Smooth muscle cell (in vitro differentiated cells): ENCODE measurements around the gene GET4. TPM values are rescaled to one million over a fixed set of nuclear protein-coding genes. Genes with fewer than 3 reads are reported as not detected.

Experiments
- DNase-seq: peaks from one replicate; lab custom pipeline; 2025; ENCODE audit not compliant: unreplicated experiment; lab: John Stamatoyannopoulos, UW
- H2AFZ ChIP-seq: fragments of 200-600 bp; sonication (generic); 2 replicates; pipeline ENCODE4 v1.6.0; 2016; ENCODE audit warnings: antibody characterized with exemption, low read depth, mild to moderate bottlenecking
- H3F3A ChIP-seq: fragments of 200-600 bp; sonication (generic); 2 replicates; pipeline ENCODE4 v1.6.0; 2017; ENCODE audit warnings: antibody characterized with exemption, low read depth
- H3K27ac ChIP-seq: fragments of 200-600 bp; sonication (generic); 2 replicates; pipeline ENCODE4 v1.5.1; 2016; ENCODE audit warnings: low read depth, mild to moderate bottlenecking
- H3K27me3 ChIP-seq: fragments of 200-600 bp; sonication (generic); 2 replicates; pipeline ENCODE4 v1.6.1; 2016; ENCODE audit warnings: low read depth, mild to moderate bottlenecking
- H3K36me3 ChIP-seq: fragments of 200-600 bp; sonication (generic); 2 replicates; pipeline ENCODE4 v1.5.1; 2016; ENCODE audit warnings: low read depth
- H3K4me1 ChIP-seq: fragments of 200-600 bp; sonication (generic); 2 replicates; pipeline ENCODE4 v1.5.1; 2016; ENCODE audit warnings: low read depth
- H3K4me2 ChIP-seq: fragments of 200-600 bp; sonication (generic); 2 replicates; pipeline ENCODE4 v1.6.0; 2016; ENCODE audit warnings: mild to moderate bottlenecking
- H3K4me3 ChIP-seq: fragments of 200-600 bp; sonication (generic); 2 replicates; pipeline ENCODE4 v1.5.1; 2016; ENCODE audit warnings: mild to moderate bottlenecking
- H3K79me2 ChIP-seq: fragments of 200-600 bp; sonication (generic); 2 replicates; pipeline ENCODE4 v1.6.0; 2016; ENCODE audit warnings: low read depth, mild to moderate bottlenecking
- H3K9ac ChIP-seq: fragments of 200-600 bp; sonication (generic); 2 replicates; pipeline ENCODE4 v1.6.0; 2016; ENCODE audit warnings: low read depth
- H3K9me3 ChIP-seq: fragments of 200-600 bp; sonication (generic); replicated peaks from 2 replicates; pipeline ENCODE4 v1.5.1; 2016; ENCODE audit warnings: low read depth
- H4K20me1 ChIP-seq: fragments of 200-600 bp; sonication (generic); 2 replicates; pipeline ENCODE4 v1.6.0; 2016; ENCODE audit warnings: low read depth
- WGBS: methylation state at CpG from one replicate; pipeline ENCODE4 v1.1.7; 2016; ENCODE audit warnings: low lambda C conversion rate; 5-methylcytosine and 5-hydroxymethylcytosine counted together
- polyA plus RNA-seq: library from polyadenylated mRNA; unstranded; fragments of >200 nt; fragmentation: Nextera tagmentation; extraction: Ambion mirVana; gene quantifications from 2 replicates; pipeline ENCODE4 v1.2.1, GENCODE V29; 2016
- total RNA-seq: library from RNA; depleted of rRNA; stranded (reverse); fragments of >200 nt; gene quantifications from 2 replicates; pipeline ENCODE4 v1.2.3, GENCODE V29; 2014
- TF ChIP-seq, protein P1 (sequence below): fragments of 200-600 bp; sonication (generic); IDR thresholded peaks from 2 replicates; pipeline ENCODE4 v1.5.1; 2017; ENCODE audit warnings: borderline replicate concordance, mild to moderate bottlenecking, antibody characterized with exemption; ENCODE audit not compliant: insufficient read depth, poor library complexity, severe bottlenecking

GET4 gene
- total and polyA plus RNA-seq, 2 experiments from 2014 or later: 26.3 to 39.9 TPM

DNA sequence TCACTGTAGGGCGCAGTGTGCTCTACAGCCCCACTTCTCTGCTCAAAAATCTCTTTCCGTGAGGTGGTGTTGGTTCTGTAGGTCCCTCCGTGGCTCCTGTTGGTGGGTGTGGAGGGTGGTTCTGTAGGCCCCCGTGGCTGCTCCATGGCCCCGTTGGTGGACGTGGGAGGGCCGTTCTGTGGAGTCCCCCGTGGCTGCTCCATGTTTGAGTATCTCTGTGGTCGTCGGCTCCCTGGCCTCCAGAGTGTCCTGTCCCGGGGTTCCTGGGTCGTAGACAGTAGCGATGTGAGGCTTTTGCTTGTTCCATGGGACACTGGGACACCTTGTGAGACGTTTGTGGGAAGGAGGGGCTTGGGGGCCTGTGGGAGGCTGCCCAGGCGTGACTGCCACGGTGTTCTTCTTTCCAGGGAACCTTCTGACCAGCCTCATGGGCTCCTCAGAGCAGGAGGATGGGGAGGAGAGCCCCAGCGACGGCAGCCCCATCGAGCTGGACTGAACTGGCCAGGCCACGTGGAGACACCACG is 18.6 kb downstream of the GET4 start:
- Histone ChIP-seq H3K4me2 (no peak overlapping the region), H3K27me3 (no peaks in the 10 kb centered on the region), H4K20me1 (no peaks in the 10 kb centered on the region), H2AFZ (no peak overlapping the region), H3K79me2 (no peaks in the 10 kb centered on the region), H3K27ac (no peak overlapping the region), H3K9ac (no peak overlapping the region), H3K4me3 (no peak overlapping the region), H3K4me1 (no peaks in the 10 kb centered on the region), H3F3A (no peaks in the 10 kb centered on the region), H3K36me3 (no peaks in the 10 kb centered on the region), H3K9me3 (no peaks in the 10 kb centered on the region)
- 98% methylated on average over 21 of the region's 21 CpGs for WGBS
- TF ChIP-seq, protein P1, sequence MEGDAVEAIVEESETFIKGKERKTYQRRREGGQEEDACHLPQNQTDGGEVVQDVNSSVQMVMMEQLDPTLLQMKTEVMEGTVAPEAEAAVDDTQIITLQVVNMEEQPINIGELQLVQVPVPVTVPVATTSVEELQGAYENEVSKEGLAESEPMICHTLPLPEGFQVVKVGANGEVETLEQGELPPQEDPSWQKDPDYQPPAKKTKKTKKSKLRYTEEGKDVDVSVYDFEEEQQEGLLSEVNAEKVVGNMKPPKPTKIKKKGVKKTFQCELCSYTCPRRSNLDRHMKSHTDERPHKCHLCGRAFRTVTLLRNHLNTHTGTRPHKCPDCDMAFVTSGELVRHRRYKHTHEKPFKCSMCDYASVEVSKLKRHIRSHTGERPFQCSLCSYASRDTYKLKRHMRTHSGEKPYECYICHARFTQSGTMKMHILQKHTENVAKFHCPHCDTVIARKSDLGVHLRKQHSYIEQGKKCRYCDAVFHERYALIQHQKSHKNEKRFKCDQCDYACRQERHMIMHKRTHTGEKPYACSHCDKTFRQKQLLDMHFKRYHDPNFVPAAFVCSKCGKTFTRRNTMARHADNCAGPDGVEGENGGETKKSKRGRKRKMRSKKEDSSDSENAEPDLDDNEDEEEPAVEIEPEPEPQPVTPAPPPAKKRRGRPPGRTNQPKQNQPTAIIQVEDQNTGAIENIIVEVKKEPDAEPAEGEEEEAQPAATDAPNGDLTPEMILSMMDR: no peak
- DNase-seq: no peak

DNA sequence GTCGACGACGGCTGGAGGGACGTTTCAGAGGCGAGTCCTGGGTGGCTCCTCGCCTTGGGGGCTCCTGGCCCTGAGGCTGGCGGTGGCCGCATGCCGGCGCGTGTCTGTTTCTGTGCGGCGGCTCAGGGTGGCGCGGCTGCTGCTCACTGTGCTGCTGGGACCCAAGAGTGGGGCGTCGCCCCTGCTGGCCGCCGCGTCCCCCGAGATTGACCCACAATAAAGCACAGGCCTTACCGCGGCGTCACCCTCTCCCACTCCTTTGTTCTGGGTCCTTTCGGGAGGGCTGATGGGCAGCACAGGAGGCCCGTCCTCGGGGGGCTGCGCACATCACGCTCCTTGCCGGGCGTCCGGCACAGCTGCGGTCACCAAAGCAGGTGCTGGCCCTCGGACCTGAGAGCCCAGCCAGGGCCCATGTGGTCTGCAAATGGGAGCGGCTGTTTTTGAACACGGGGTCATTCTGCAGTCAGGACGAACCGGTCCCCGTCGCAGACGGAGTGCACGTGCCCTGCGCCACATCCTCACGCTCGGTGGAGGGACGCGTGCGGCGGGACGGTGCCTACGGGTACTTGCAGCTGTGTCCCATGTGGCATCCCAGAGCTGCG is 19.2 kb downstream of the GET4 start:
- H3K9me3 ChIP-seq: no peaks in the 10 kb centered on the region
- TF ChIP-seq, protein P1: no peak
- H3F3A ChIP-seq: no peaks in the 10 kb centered on the region
- no peaks in the 10 kb centered on the region for H3K36me3 ChIP-seq
- H3K4me1 ChIP-seq: no peaks in the 10 kb centered on the region
- no peak overlapping the region for H3K4me3 ChIP-seq
- no peak overlapping the region for H3K9ac ChIP-seq
- no peak overlapping the region for H3K4me2 ChIP-seq
- no peak for DNase-seq
- H3K79me2 ChIP-seq: no peaks in the 10 kb centered on the region
- H3K27ac ChIP-seq: no peak overlapping the region
- no peaks in the 10 kb centered on the region for H4K20me1 ChIP-seq
- no peak overlapping the region for H2AFZ ChIP-seq
- H3K27me3 ChIP-seq: no peaks in the 10 kb centered on the region
- 98% methylated on average over 51 of the region's 52 CpGs for WGBS

GRCh38 chr7:896346-897075 is 20.2 kb downstream of the GET4 start:
- TF ChIP-seq, protein P1: no peak
- no peak for DNase-seq
- Histone ChIP-seq H3K79me2 (no peaks in the 10 kb centered on the region), H3K4me1 (no peaks in the 10 kb centered on the region), H3K4me3 (no peak overlapping the region), H3K4me2 (no peak overlapping the region), H4K20me1 (no peaks in the 10 kb centered on the region), H2AFZ (no peak overlapping the region), H3K9ac (no peak overlapping the region), H3K9me3 (no peaks in the 10 kb centered on the region), H3F3A (no peaks in the 10 kb centered on the region), H3K27me3 (no peaks in the 10 kb centered on the region), H3K36me3 (no peaks in the 10 kb centered on the region), H3K27ac (no peak overlapping the region)
- WGBS: 95% methylated on average over 42 of the region's 42 CpGs

- Histone ChIP-seq H3K9ac (no peak overlapping the region), H3K27ac (no peak overlapping the region), H3F3A (no peaks in the 10 kb centered on the region), H3K4me1 (no peaks in the 10 kb centered on the region), H3K4me2 (no peak overlapping the region), H4K20me1 (no peaks in the 10 kb centered on the region), H3K4me3 (no peak overlapping the region), H2AFZ (no peak overlapping the region), H3K27me3 (no peaks in the 10 kb centered on the region), H3K9me3 (no peaks in the 10 kb centered on the region), H3K79me2 (no peaks in the 10 kb centered on the region), H3K36me3 (no peaks in the 10 kb centered on the region)
- WGBS: 93% methylated on average over 14 of the region's 14 CpGs
- DNase-seq: no peak
- TF ChIP-seq, protein P1: no peak
Measured at GRCh38 chr7:897086-897485, 20.7 kb downstream of the GET4 start.
